Transverse colon (tissue), 4 donors: ENCODE measurements around the gene ERN2. TPM values are rescaled to one million over a fixed set of nuclear protein-coding genes. Genes with fewer than 3 reads are reported as not detected.

Experiments used
- DNase-seq: peaks from one replicate; pipeline ENCODE4 v3.0.0-alpha.2; 2019
- H3K27ac ChIP-seq, 4 donors: fragments of 200-600 bp; sonication (generic); 2 replicates each; pipeline ENCODE4 v1.5.1; 2016 to 2018; ENCODE audit warnings: inconsistent platforms in 4 of 4
- H3K27me3 ChIP-seq: fragments of 200-600 bp; sonication (generic); 2 replicates; pipeline ENCODE4 v1.5.1; 2017; ENCODE audit warnings: inconsistent platforms
- H3K36me3 ChIP-seq, 4 donors: fragments of 200-600 bp; sonication (generic); 2 replicates each; pipeline ENCODE4 v1.5.1; 2017 to 2019; ENCODE audit warnings: inconsistent platforms in 4 of 4
- H3K4me1 ChIP-seq, 4 donors: fragments of 200-600 bp; sonication (generic); 2 replicates each; pipeline ENCODE4 v1.5.1; 2017 to 2020; ENCODE audit warnings: inconsistent platforms in 4 of 4
- H3K4me3 ChIP-seq, 4 donors: fragments of 200-600 bp; sonication (generic); 1 replicate in 1 of 4; 2 replicates in 3 of 4; pipeline versions ENCODE4 v1.5.1 to v1.6.1; 2017 to 2019; ENCODE audit warnings: inconsistent platforms in 4 of 4
- H3K9me3 ChIP-seq, 2 donors: fragments of 200-600 bp; sonication (generic); 2 replicates each; pipeline ENCODE4 v1.5.1; 2017 to 2019; ENCODE audit warnings: inconsistent platforms in 2 of 2
- CTCF ChIP-seq, 5 experiments: fragments of 200-600 bp in 3 of 5; fragments of 450-650 bp in 2 of 5; sonication (generic) in 3 of 5; IDR thresholded peaks; 1 replicate in 2 of 5; 2 replicates in 3 of 5; pipeline ENCODE4 v1.5.1; 2016 to 2017; ENCODE audit warnings: antibody characterized with exemption in 5 of 5, inconsistent platforms in 3 of 5, mild to moderate bottlenecking in 2 of 5, moderate library complexity in 1 of 5
- EP300 ChIP-seq: sonication (generic); formaldehyde crosslinking; IDR thresholded peaks from one replicate; pipeline ENCODE4 v1.6.1; 2017; ENCODE audit warnings: antibody characterized with exemption, low read depth
- POLR2A ChIP-seq: fragments of 450-650 bp; IDR thresholded peaks from one replicate; pipeline ENCODE4 v1.6.1; 2016; ENCODE audit warnings: antibody characterized with exemption, mild to moderate bottlenecking, moderate library complexity
- POLR2AphosphoS5 ChIP-seq, 3 donors: sonication (generic); formaldehyde crosslinking; IDR thresholded peaks; one replicate each; pipeline ENCODE4 v1.6.1; 2016; ENCODE audit warnings: antibody characterized with exemption in 3 of 3
- WGBS, 2 donors: methylation state at CpG; one replicate each; pipeline ENCODE4 v1.1.5; 2018; ENCODE audit warnings: low coverage in 1 of 2; 5-methylcytosine and 5-hydroxymethylcytosine counted together
- in situ Hi-C, 4 donors: fragments of 200-750 bp; cut with MboI; loops; one replicate each; pipeline versions ENCODE4 v1.15.0 to v1.15.1; 2017; ENCODE audit warnings: low sequenced_read_pairs in 3 of 4, low pct_ligation_motif_present in 1 of 4, low pct_unique_long_range_greater_than_20kb in 1 of 4
- intact Hi-C: fragments of 100-400 bp; cut with DNase I; formaldehyde crosslinking; loops from one replicate; pipeline ENCODE4 v1.15.1; 2023; ENCODE audit warnings: low total_unique reads
- total RNA-seq, 4 donors: library from RNA; depleted of rRNA; stranded (reverse); fragments of >200 nt; gene quantifications; one replicate each; pipeline ENCODE4 v1.1.0, GENCODE V29; 2016

The ERN2 gene
- total RNA-seq, 4 donors from 2014 or later, result 114 to 408 (median 168) TPM

- Histone ChIP-seq H3K36me3 (peaks cover 0 to 6% (median 0%) of the 10 kb centered on the region in 4 donors), H3K27me3 (no peaks in the 10 kb centered on the region), H3K9me3 (no peaks in the 10 kb centered on the region), H3K4me3 (no peak overlapping the region), H3K27ac (peak overlapping the region; percentile 77 to 86 (median 82)), H3K4me1 (peaks cover 0 to 8% (median 3%) of the 10 kb centered on the region in 4 donors)
- TF ChIP-seq POLR2A, result no peak
- intact Hi-C loops, result no loop called here
- in situ Hi-C loops, result no loop called here
- 40 to 45% methylated on average over 1 to 8 of the region's 8 CpGs for WGBS, 2 donors
- peak; percentile 56 for DNase-seq
These were observed 12.5 kb downstream of the ERN2 start for GRCh38 chr16:23700509-23700908.

GRCh38 chr16:23700093-23700492, 12.9 kb downstream of the ERN2 start:
- intact Hi-C loops (no loop called here), in situ Hi-C loops (no loop called here)
- Histone ChIP-seq H3K4me3 (no peak overlapping the region), H3K36me3 (peaks cover 0 to 6% (median 0%) of the 10 kb centered on the region in 4 donors), H3K9me3 (no peaks in the 10 kb centered on the region), H3K27me3 (no peaks in the 10 kb centered on the region), H3K4me1 (peaks cover 0 to 8% (median 3%) of the 10 kb centered on the region in 4 donors), H3K27ac (peak overlapping the region; percentile 77 to 86 (median 82))
- TF ChIP-seq CTCF (IDR thresholded peaks at IDR 0.05) (no peak), EP300 (no peak), POLR2A (no peak), POLR2AphosphoS5 (IDR thresholded peaks at IDR 0.05) (no peak)
- 92 to 100% methylated on average over 1 to 2 of the region's 2 CpGs for WGBS, 2 donors
- DNase-seq, result no peak

DNA sequence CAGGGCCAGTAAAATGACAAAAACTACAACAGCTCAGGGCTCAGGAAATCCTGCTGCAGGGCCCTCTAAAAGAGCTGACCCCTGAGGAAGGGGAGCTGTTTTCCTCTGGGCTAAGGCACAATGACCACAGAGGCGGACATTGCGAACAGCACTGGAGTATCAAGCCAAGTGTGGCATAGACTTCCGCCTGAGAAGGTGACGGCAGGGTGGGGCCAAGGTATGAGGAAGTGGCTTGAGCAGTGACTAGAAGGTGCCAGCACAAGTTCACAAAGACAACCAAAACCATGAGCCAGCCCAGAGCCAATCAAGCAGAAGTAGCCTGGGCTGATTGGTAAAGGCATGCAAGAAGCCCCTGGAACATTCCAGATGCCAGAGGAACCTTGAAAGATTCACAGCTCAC, 13.9 kb downstream of the ERN2 start:
- 49% methylated on average over 4 of the region's 4 CpGs; no CpG with 5 or more reads in 1 of the 2 donors for WGBS, 2 donors
- Histone ChIP-seq H3K36me3 (peaks cover 0 to 9% (median 0%) of the 10 kb centered on the region in 4 donors), H3K27ac (peak overlapping the region; percentile 77 to 86 (median 82)), H3K27me3 (no peaks in the 10 kb centered on the region), H3K4me1 (peaks cover 0 to 8% (median 3%) of the 10 kb centered on the region in 4 donors), H3K9me3 (no peaks in the 10 kb centered on the region), H3K4me3 (no peak overlapping the region)
- in situ Hi-C loops, result no loop called here
- peak; percentile 86 for DNase-seq
- intact Hi-C loops, result no loop called here
- TF ChIP-seq CTCF (IDR thresholded peaks at IDR 0.05), result no peak
- TF ChIP-seq POLR2A, result peak; percentile 64
- TF ChIP-seq POLR2AphosphoS5 (IDR thresholded peaks at IDR 0.05), result peak in 2 of 3 donors; percentile 86 to 87
- no peak for TF ChIP-seq EP300

DNA sequence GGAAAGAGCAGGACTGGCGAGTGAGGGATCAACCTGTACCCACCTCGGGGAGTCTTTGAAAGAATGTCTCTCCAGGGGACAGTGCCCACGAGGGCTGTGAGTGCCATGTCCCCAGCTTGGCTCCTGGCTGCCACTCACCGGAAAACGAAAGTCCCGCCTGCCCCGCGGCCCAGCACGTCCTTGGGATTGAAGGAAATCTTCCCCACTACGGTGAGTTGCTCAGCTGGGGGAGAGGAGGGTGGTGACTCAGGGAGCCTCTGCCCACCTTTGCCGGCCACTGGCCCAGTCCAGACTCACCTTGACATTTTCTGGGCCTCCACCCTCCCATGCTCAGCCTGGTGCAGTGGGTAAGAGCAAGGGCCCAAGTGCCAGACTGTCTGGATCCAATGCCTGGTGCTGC, 17.3 kb downstream of the ERN2 start:
- H3K9me3 ChIP-seq, result no peaks in the 10 kb centered on the region
- WGBS, 2 donors, result 89 to 90% methylated on average over 6 to 11 of the region's 11 CpGs
- H3K4me1 ChIP-seq, result peaks cover 0 to 8% (median 3%) of the 10 kb centered on the region in 4 donors
- TF ChIP-seq POLR2AphosphoS5 (IDR thresholded peaks at IDR 0.05) (no peak), EP300 (no peak), CTCF (IDR thresholded peaks at IDR 0.05) (no peak), POLR2A (no peak)
- in situ Hi-C loops (no loop called here), intact Hi-C loops (no loop called here)
- no peak overlapping the region for H3K4me3 ChIP-seq
- no peaks in the 10 kb centered on the region for H3K27me3 ChIP-seq
- DNase-seq, result no peak
- H3K27ac ChIP-seq, result no peak overlapping the region
- peaks cover 0 to 4% (median 1%) of the 10 kb centered on the region in 4 donors for H3K36me3 ChIP-seq
